HG03108 (cell line): ENCODE data around the gene SLC4A4.
"Not testable (repeated sequence)": the region's sequence is repeated elsewhere in the genome, so short reads cannot be mapped to it uniquely, and the experiment has no call there.

Experiments used
- ATAC-seq: cut with Tn5 transposase; IDR thresholded peaks from one replicate; pipeline ENCODE4 v1.9.1; 2021; ENCODE audit warnings: moderate library complexity; ENCODE audit not compliant: unreplicated experiment

The SLC4A4 gene

GRCh38 chr4:71406459-71406963 is 67.7 kb downstream of the SLC4A4 start:
- no peak for ATAC-seq

- ATAC-seq: not testable (repeated sequence)
Measured at GRCh38 chr4:71408961-71409360, 70.1 kb downstream of the SLC4A4 start.

- ATAC-seq: no peak
Measured at GRCh38 chr4:71411981-71412380, 73.2 kb downstream of the SLC4A4 start.

- ATAC-seq: no peak
Measured at GRCh38 chr4:71415491-71415890, 76.7 kb downstream of the SLC4A4 start.

GRCh38 chr4:71417150-71417549 is 78.3 kb downstream of the SLC4A4 start:
- no peak for ATAC-seq

- ATAC-seq: no peak
Measured at GRCh38 chr4:71426381-71427042, 87.7 kb downstream of the SLC4A4 start.

- no peak for ATAC-seq
Measured at GRCh38 chr4:71429106-71429505, 90.3 kb downstream of the SLC4A4 start.

- no peak for ATAC-seq
Measured at GRCh38 chr4:71429962-71430361, 91.1 kb downstream of the SLC4A4 start.

- no peak for ATAC-seq
Measured at GRCh38 chr4:71430609-71431008, 91.8 kb downstream of the SLC4A4 start.

GRCh38 chr4:71440612-71441011 is 101.8 kb downstream of the SLC4A4 start:
- ATAC-seq: no peak

GRCh38 chr4:71441186-71442169 is 102.7 kb downstream of the SLC4A4 start:
- no peak for ATAC-seq

GRCh38 chr4:71442336-71442735 is 103.5 kb downstream of the SLC4A4 start:
- ATAC-seq: no peak

- ATAC-seq: no peak
Measured at GRCh38 chr4:71444395-71444794, 105.6 kb downstream of the SLC4A4 start.

GRCh38 chr4:71445811-71446210 is 107.0 kb downstream of the SLC4A4 start:
- no peak for ATAC-seq

- no peak for ATAC-seq
Measured at GRCh38 chr4:71446479-71447081, 107.8 kb downstream of the SLC4A4 start.

GRCh38 chr4:71449040-71449439 is 110.2 kb downstream of the SLC4A4 start:
- no peak for ATAC-seq

- ATAC-seq: no peak
Measured at GRCh38 chr4:71449878-71450277, 111.1 kb downstream of the SLC4A4 start.

- ATAC-seq: no peak
Measured at GRCh38 chr4:71453531-71453930, 114.7 kb downstream of the SLC4A4 start.

GRCh38 chr4:71456841-71457240 is 118.0 kb downstream of the SLC4A4 start:
- no peak for ATAC-seq

GRCh38 chr4:71460371-71460770 is 121.6 kb downstream of the SLC4A4 start:
- ATAC-seq: no peak

- ATAC-seq: no peak
Measured at GRCh38 chr4:71461422-71461821, 122.6 kb downstream of the SLC4A4 start.
